H1 (cell line): ENCODE results near the gene CCDC120. TPM values are rescaled to one million over a fixed set of nuclear protein-coding genes. Genes with fewer than 3 reads are reported as not detected.
A peak's percentile ranks its signal among the peaks of the same experiment; 100 is the strongest.

Source experiments
- CTCF ChIA-PET: fragments of 300-600 bp; sonication (Branson Sonifier 250); formaldehyde crosslinking; loops from one replicate; lab custom pipeline; 2021; ENCODE audit not compliant: partially characterized antibody; lab: Charles Lee
- POLR2A ChIA-PET: fragments of 300-600 bp; sonication (Branson Sonifier 250); formaldehyde crosslinking; loops from one replicate; lab custom pipeline; 2021; ENCODE audit warnings: inconsistent platforms; ENCODE audit not compliant: partially characterized antibody; lab: Charles Lee
- DNase-seq, 2 experiments: peaks; one replicate each; pipeline versions ENCODE4 v3.0.0 to v3.0.0-alpha.2; 2010 to 2022; ENCODE audit warnings: low spot score in 2 of 2, low read depth in 1 of 2, mixed read lengths in 1 of 2
- FAIRE-seq: peaks from 2 replicates; lab custom pipeline; 2011; peaks lifted over from hg19 to GRCh38; lab: Jason Lieb, UNC
- H2AFZ ChIP-seq: 2 replicates; pipeline ENCODE4 v1.8.1; 2012; ENCODE audit warnings: low read length, inconsistent platforms
- H2AK5ac ChIP-seq: 2 replicates; pipeline ENCODE4 v1.6.1; 2013; ENCODE audit warnings: low read depth, low read length
- H2BK120ac ChIP-seq: replicated peaks from 2 replicates; pipeline ENCODE3; 2013; ENCODE audit warnings: low read depth, low read length, inconsistent platforms
- H2BK12ac ChIP-seq: 2 replicates; pipeline ENCODE4 v1.6.1; 2013; ENCODE audit warnings: low read depth, low read length
- H2BK15ac ChIP-seq: 2 replicates; pipeline ENCODE4 v1.6.1; 2013; ENCODE audit warnings: low read length
- H2BK20ac ChIP-seq: 2 replicates; pipeline ENCODE4 v1.6.1; 2013; ENCODE audit warnings: low read length
- H2BK5ac ChIP-seq: 2 replicates; pipeline ENCODE4 v1.6.1; 2013; ENCODE audit warnings: low read depth, low read length
- H3K14ac ChIP-seq: 2 replicates; pipeline ENCODE4 v1.6.1; 2013; ENCODE audit warnings: inconsistent platforms; ENCODE audit not compliant: insufficient read length
- H3K18ac ChIP-seq: 2 replicates; pipeline ENCODE4 v1.6.1; 2013; ENCODE audit warnings: low read length; ENCODE audit errors: extremely low read depth
- H3K23ac ChIP-seq: 2 replicates; pipeline ENCODE4 v1.6.1; 2013; ENCODE audit warnings: inconsistent platforms; ENCODE audit not compliant: insufficient read length
- H3K23me2 ChIP-seq: 2 replicates; pipeline ENCODE4 v1.6.1; 2013; ENCODE audit warnings: low read depth, low read length
- H3K27ac ChIP-seq: 2 replicates; pipeline ENCODE4 v1.6.1; 2011; ENCODE audit warnings: low read depth, low read length, inconsistent platforms
- H3K27me3 ChIP-seq, 4 experiments: replicated peaks in 1 of 4; 1 replicate in 1 of 4; 2 replicates in 3 of 4; pipeline versions ENCODE4 v1.6.1 to v1.8.1; 2011 to 2013; ENCODE audit warnings: low read length in 3 of 4, mild to moderate bottlenecking in 3 of 4, inconsistent platforms in 2 of 4, mixed read lengths in 2 of 4, moderate library complexity in 1 of 4; ENCODE audit not compliant: control insufficient read depth in 3 of 4, insufficient read depth in 3 of 4; ENCODE audit errors: extremely low read depth in 1 of 4
- H3K36me3 ChIP-seq, 4 experiments: 2 replicates each; pipeline versions ENCODE4 v1.6.1 to v1.8.1; 2011 to 2013; ENCODE audit warnings: mild to moderate bottlenecking in 4 of 4, low read length in 3 of 4, moderate library complexity in 2 of 4, control low read depth in 1 of 4, inconsistent platforms in 1 of 4; ENCODE audit not compliant: insufficient read depth in 4 of 4, control insufficient read depth in 2 of 4
- H3K4ac ChIP-seq: replicated peaks from 2 replicates; pipeline ENCODE3; 2013; ENCODE audit warnings: low read length, low read depth, mixed read lengths, inconsistent platforms; ENCODE audit not compliant: insufficient read length
- H3K4me1 ChIP-seq, 4 experiments: replicated peaks in 1 of 4; 1 replicate in 1 of 4; 2 replicates in 3 of 4; pipeline versions ENCODE4 v1.6.1 to v1.8.1; 2011 to 2013; ENCODE audit warnings: low read length in 3 of 4, inconsistent platforms in 2 of 4, mixed read lengths in 1 of 4; ENCODE audit not compliant: insufficient read depth in 4 of 4, control insufficient read depth in 3 of 4
- H3K4me2 ChIP-seq, 2 experiments: 2 replicates each; pipeline versions ENCODE4 v1.6.1 to v1.8.1; 2011 to 2013; ENCODE audit warnings: low read depth in 2 of 2, low read length in 2 of 2, control low read depth in 1 of 2, inconsistent platforms in 1 of 2, mild to moderate bottlenecking in 1 of 2; ENCODE audit not compliant: insufficient read depth in 1 of 2
- H3K4me3 ChIP-seq, 4 experiments: fragments of 200-600, 300-600 bp in 1 of 4; sonication (generic), shearing (Covaris generic), sonication (Bioruptor Twin) in 1 of 4; 2 replicates each; pipeline versions ENCODE4 v1.5.1 to v1.8.1; 2011 to 2016; ENCODE audit warnings: low read length in 4 of 4, low read depth in 3 of 4, control low read depth in 2 of 4, inconsistent platforms in 2 of 4, mild to moderate bottlenecking in 2 of 4, mixed read lengths in 1 of 4, moderate library complexity in 1 of 4; ENCODE audit not compliant: insufficient read depth in 2 of 4; ENCODE audit errors: extremely low read depth in 1 of 4
- H3K56ac ChIP-seq: replicated peaks from 2 replicates; pipeline ENCODE3; 2013; ENCODE audit warnings: low read depth, mild to moderate bottlenecking, mixed read lengths, low read length, inconsistent platforms; ENCODE audit not compliant: insufficient read length
- H3K79me1 ChIP-seq: 2 replicates; pipeline ENCODE4 v1.6.1; 2013; ENCODE audit warnings: low read depth, low read length, control low read depth
- H3K79me2 ChIP-seq, 2 experiments: 2 replicates each; pipeline versions ENCODE4 v1.6.1 to v1.8.1; 2012 to 2013; ENCODE audit warnings: low read length in 2 of 2, mild to moderate bottlenecking in 2 of 2, inconsistent platforms in 1 of 2; ENCODE audit not compliant: insufficient read depth in 2 of 2, control insufficient read depth in 1 of 2
- H3K9ac ChIP-seq, 4 experiments: replicated peaks in 1 of 4; 1 replicate in 1 of 4; 2 replicates in 3 of 4; pipeline versions ENCODE4 v1.6.1 to v1.8.1; 2011 to 2013; ENCODE audit warnings: low read depth in 3 of 4, low read length in 3 of 4, control low read depth in 2 of 4, mild to moderate bottlenecking in 2 of 4, moderate library complexity in 2 of 4, inconsistent platforms in 1 of 4; ENCODE audit errors: extremely low read depth in 1 of 4
- H3K9me3 ChIP-seq, 2 experiments: 2 replicates each; pipeline versions ENCODE4 v1.6.1 to v1.8.1; 2012 to 2013; ENCODE audit warnings: mild to moderate bottlenecking in 2 of 2, moderate library complexity in 2 of 2, control low read depth in 1 of 2, inconsistent platforms in 1 of 2, low read depth in 1 of 2, low read length in 1 of 2, mixed read lengths in 1 of 2; ENCODE audit not compliant: insufficient read depth in 2 of 2
- H4K20me1 ChIP-seq, 2 experiments: replicated peaks in 1 of 2; 2 replicates each; pipeline versions ENCODE3 to v1.8.1; 2011 to 2013; ENCODE audit warnings: inconsistent platforms in 2 of 2, low read length in 2 of 2, mild to moderate bottlenecking in 1 of 2; ENCODE audit not compliant: insufficient read depth in 2 of 2, control insufficient read depth in 1 of 2
- H4K5ac ChIP-seq: 2 replicates; pipeline ENCODE4 v1.6.1; 2013; ENCODE audit warnings: low read length, low read depth, mixed read lengths, inconsistent platforms; ENCODE audit not compliant: insufficient read length
- H4K8ac ChIP-seq: 2 replicates; pipeline ENCODE4 v1.8.0; 2013; ENCODE audit warnings: mild to moderate bottlenecking, moderate library complexity, low read length, inconsistent platforms; ENCODE audit not compliant: insufficient read depth; ENCODE audit errors: extremely low read depth
- H4K91ac ChIP-seq: replicated peaks from 2 replicates; pipeline ENCODE3; 2013; ENCODE audit warnings: low read length, mixed read lengths, inconsistent platforms; ENCODE audit not compliant: insufficient read length
- CEBPB ChIP-seq: IDR thresholded peaks from 2 replicates; pipeline ENCODE4 v1.6.1; 2012; ENCODE audit warnings: low read depth, low read length
- JUND ChIP-seq: IDR thresholded peaks from 2 replicates; pipeline ENCODE4 v1.6.1; 2011; ENCODE audit warnings: mild to moderate bottlenecking, improper control_type of control experiment, low read length
- NRF1 ChIP-seq: IDR thresholded peaks from 2 replicates; pipeline ENCODE4 v1.6.1; 2011; ENCODE audit warnings: mild to moderate bottlenecking, low read depth, low read length, improper control_type of control experiment
- TAF1 ChIP-seq: IDR thresholded peaks from 2 replicates; pipeline ENCODE4 v1.6.1; 2011; ENCODE audit warnings: mild to moderate bottlenecking, low read depth, low read length
- TEAD4 ChIP-seq: IDR thresholded peaks from 2 replicates; pipeline ENCODE4 v1.6.1; 2012; ENCODE audit warnings: low read depth, low read length, inconsistent platforms, mixed read lengths
- WGBS, 2 experiments: shearing (Covaris generic) in 1 of 2; methylation state at CpG; one replicate each; pipeline versions ENCODE4 v1.1.6 to v1.1.7; 2013 to 2015; ENCODE audit warnings: low lambda C conversion rate in 2 of 2, mixed read lengths in 2 of 2, inconsistent platforms in 1 of 2, low coverage in 1 of 2, missing lambda C conversion rate in 1 of 2; ENCODE audit not compliant: insufficient replicate concordance in 2 of 2, insufficient coverage in 1 of 2, insufficient read length in 1 of 2; ENCODE audit errors: extremely low coverage in 1 of 2, missing lambda C conversion rate in 1 of 2; 5-methylcytosine and 5-hydroxymethylcytosine counted together
- polyA plus RNA-seq, 7 experiments: library from polyadenylated mRNA; depleted of rRNA in 3 of 7; stranded (reverse) in 5 of 7; unstranded in 2 of 7; fragments of >200 nt in 5 of 7; fragments of 200-250 nt in 2 of 7; gene quantifications; 1 replicate in 5 of 7; 2 replicates in 1 of 7; 4 replicates in 1 of 7; pipeline versions ENCODE4 v1.2.1 to v1.2.3, GENCODE V29; 2011 to 2013; ENCODE audit warnings: missing spikeins in 2 of 7, mixed read lengths in 2 of 7
- total RNA-seq: library from RNA; stranded (reverse); fragmentation: NEBNext Ultra II Directional; extraction: Animal tissue kit (Norgen Biotek cat#: 25700); gene quantifications from 2 replicates; pipeline ENCODE4 v1.2.1, GENCODE V29; 2021
- TF ChIP-seq, protein P1 (sequence below): IDR thresholded peaks from 2 replicates; pipeline ENCODE4 v1.6.1; 2011; ENCODE audit warnings: low read depth, mild to moderate bottlenecking, low read length; ENCODE audit not compliant: insufficient read depth
- TF ChIP-seq, protein P2 (sequence below), 3 experiments: IDR thresholded peaks; 1 replicate in 2 of 3; 2 replicates in 1 of 3; pipeline versions ENCODE4 v1.5.1 to v1.6.1; 2011; ENCODE audit warnings: low read length in 3 of 3, mild to moderate bottlenecking in 3 of 3, inconsistent platforms in 2 of 3, low read depth in 1 of 3, moderate library complexity in 1 of 3; ENCODE audit not compliant: insufficient read depth in 1 of 3; ENCODE audit errors: control extremely low read depth in 1 of 3

CCDC120 gene
- total and polyA plus RNA-seq, 2 of the 8 experiments (the other 6 are each of a cell fraction or from before 2014, with no cell fraction given) = 4.9 to 11.9 TPM

GRCh38 chrX:49043220-49043986, 15.4 kb upstream of the CCDC120 start, which contains the start of gene TFE3:
TFE3 (minus strand) TSS chrX:49043357; CDS start chrX:49043226, 131 bp downstream.
- POLR2A ChIA-PET = interaction anchor here (1.2 to 3.1 kb wide), 9 partner anchors 10 to 146 kb away, joined by 3 to 16 read pairs (median 4); partner anchors contain the start of genes GRIPAP1, KCND1, OTUD5 and PQBP1
- H3K4me3 ChIP-seq = peak within 1 kb of the TSS; percentile 73 to 95 (median 86)
- DNase-seq (peak; percentile 88 to 96), FAIRE-seq (peak; percentile 95)
- no peak within 1 kb of the TSS for H3K56ac ChIP-seq
- CTCF ChIA-PET = interaction anchor here (0.9 to 1.6 kb wide), 5 partner anchors 16 to 72 kb away, joined by 3 to 5 read pairs (median 5); partner anchors contain the start of gene KCND1
- H2BK12ac ChIP-seq = 0 out of 2 replicates have a peak within 1 kb of the TSS, but pooled peaks have one; percentile 60
- H3K27ac ChIP-seq = peak within 1 kb of the TSS; percentile 81
- H3K23me2 ChIP-seq = peaks cover 2% of the 10 kb centered on the region; the same call in 1 of the 2 replicates
- H2BK20ac ChIP-seq = no peak within 1 kb of the TSS
- WGBS, 2 experiments = 2% methylated on average over 38 of the region's 67 CpGs; no CpG with 5 or more reads in 1 of the 2 experiments
- no peak within 1 kb of the TSS for H3K23ac ChIP-seq
- peak within 1 kb of the TSS; percentile 13 to 82 (median 53) for H3K9ac ChIP-seq
- no peak within 1 kb of the TSS for H3K4ac ChIP-seq
- peak within 1 kb of the TSS; percentile 66 for H4K91ac ChIP-seq
- H4K5ac ChIP-seq = peak within 1 kb of the TSS; percentile 64
- no peaks in the 10 kb centered on the region for H3K79me1 ChIP-seq
- H3K27me3 ChIP-seq = no peaks in the 10 kb centered on the region
- H3K4me2 ChIP-seq = peak within 1 kb of the TSS; percentile 67 to 75
- no peak within 1 kb of the TSS for H2AK5ac ChIP-seq
- H3K4me1 ChIP-seq = peaks cover 6 to 13% (median 7%) of the 10 kb centered on the region in 4 experiments
- peak within 1 kb of the TSS; percentile 81; the same call in 1 of the 2 replicates for H2BK15ac ChIP-seq
- no peak within 1 kb of the TSS for H3K14ac ChIP-seq
- no peaks in the 10 kb centered on the region for H4K20me1 ChIP-seq
- no peak within 1 kb of the TSS for H2AFZ ChIP-seq
- H3K36me3 ChIP-seq = peaks cover 5 to 12% (median 8%) of the 10 kb centered on the region in 4 experiments; a peak in 6 of 8 replicates
- H2BK5ac ChIP-seq = peak within 1 kb of the TSS; percentile 85; the same call in 1 of the 2 replicates
- peaks cover 9 to 28% of the 10 kb centered on the region in 2 experiments; a peak in 3 of 4 replicates for H3K79me2 ChIP-seq
- H2BK120ac ChIP-seq = peak within 1 kb of the TSS; percentile 67
- H3K9me3 ChIP-seq = no peaks in the 10 kb centered on the region
- H3K18ac ChIP-seq = peak within 1 kb of the TSS; percentile 48
- H4K8ac ChIP-seq = no peak within 1 kb of the TSS; the same call in 1 of the 2 replicates
- TF ChIP-seq TEAD4 (0 out of 2 replicates have a peak, but pooled peaks have one; percentile 63), CEBPB (no peak), NRF1 (peak; percentile 84), JUND (peak; percentile 74; the same call in 1 of the 2 replicates), TAF1 (0 out of 2 replicates have a peak, but pooled peaks have one; percentile 34)
- TF ChIP-seq, protein P1, sequence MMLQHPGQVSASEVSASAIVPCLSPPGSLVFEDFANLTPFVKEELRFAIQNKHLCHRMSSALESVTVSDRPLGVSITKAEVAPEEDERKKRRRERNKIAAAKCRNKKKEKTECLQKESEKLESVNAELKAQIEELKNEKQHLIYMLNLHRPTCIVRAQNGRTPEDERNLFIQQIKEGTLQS = 0 out of 2 replicates have a peak, but pooled peaks have one; percentile 13
- TF ChIP-seq, protein P2, sequence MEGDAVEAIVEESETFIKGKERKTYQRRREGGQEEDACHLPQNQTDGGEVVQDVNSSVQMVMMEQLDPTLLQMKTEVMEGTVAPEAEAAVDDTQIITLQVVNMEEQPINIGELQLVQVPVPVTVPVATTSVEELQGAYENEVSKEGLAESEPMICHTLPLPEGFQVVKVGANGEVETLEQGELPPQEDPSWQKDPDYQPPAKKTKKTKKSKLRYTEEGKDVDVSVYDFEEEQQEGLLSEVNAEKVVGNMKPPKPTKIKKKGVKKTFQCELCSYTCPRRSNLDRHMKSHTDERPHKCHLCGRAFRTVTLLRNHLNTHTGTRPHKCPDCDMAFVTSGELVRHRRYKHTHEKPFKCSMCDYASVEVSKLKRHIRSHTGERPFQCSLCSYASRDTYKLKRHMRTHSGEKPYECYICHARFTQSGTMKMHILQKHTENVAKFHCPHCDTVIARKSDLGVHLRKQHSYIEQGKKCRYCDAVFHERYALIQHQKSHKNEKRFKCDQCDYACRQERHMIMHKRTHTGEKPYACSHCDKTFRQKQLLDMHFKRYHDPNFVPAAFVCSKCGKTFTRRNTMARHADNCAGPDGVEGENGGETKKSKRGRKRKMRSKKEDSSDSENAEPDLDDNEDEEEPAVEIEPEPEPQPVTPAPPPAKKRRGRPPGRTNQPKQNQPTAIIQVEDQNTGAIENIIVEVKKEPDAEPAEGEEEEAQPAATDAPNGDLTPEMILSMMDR (IDR thresholded peaks at IDR 0.05; ENCODE audit: control extremely low read depth in 1 of 3, insufficient read depth in 1 of 3, low read depth in 1 of 3, low read length in 3 of 3) = peak; percentile 43 to 61 (median 51)
